ENCODE measurements around the gene PRSS16.

The PRSS16 gene

DNA sequence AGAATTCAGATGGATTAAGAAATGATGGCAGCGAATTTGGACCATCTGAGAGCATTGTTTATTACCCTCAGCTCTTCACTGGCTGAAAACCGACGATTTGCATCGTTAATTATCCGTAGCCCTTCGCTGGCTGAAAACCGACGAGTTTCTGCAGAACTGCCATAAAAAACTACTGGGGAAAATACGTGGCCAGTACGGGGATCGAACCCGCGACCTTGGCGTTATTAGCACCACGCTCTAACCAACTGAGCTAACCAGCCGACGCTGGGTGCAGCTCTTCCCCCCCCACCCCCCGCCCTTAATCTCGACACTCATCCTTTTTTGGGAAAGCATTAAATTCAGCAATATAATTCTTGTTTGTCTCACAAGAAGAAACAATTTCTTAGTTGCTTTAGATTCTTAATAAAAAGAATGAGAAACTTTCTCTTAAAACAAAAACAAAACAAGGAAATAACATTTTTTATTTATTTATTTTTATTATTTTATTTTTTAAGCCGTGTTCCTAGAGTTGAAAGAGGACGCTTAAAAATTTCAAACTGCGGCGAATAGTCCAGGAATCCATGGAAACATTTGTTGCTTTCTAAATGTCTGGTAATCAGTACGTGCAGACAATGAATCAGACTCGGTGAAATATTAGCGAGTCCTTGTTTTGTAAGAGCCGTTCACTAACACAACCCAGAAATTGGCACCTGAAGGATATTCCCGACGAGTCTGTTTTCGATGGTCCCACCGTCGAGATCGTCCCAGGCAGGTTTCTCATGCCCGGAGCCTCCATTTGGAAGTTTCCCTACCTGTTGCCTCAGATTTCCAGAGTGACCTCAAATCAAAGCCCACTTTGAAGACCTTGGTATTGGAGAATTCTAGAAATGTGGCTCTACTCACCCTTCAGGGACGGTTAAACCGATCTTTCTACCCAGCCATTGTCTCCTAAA, 27.8 kb downstream of the PRSS16 start:
- no peak for TF ChIP-seq EZH2phosphoT487 (conservative IDR thresholded peaks at IDR 0.05; ENCODE audit: low read length)
- TF ChIP-seq, protein P1, sequence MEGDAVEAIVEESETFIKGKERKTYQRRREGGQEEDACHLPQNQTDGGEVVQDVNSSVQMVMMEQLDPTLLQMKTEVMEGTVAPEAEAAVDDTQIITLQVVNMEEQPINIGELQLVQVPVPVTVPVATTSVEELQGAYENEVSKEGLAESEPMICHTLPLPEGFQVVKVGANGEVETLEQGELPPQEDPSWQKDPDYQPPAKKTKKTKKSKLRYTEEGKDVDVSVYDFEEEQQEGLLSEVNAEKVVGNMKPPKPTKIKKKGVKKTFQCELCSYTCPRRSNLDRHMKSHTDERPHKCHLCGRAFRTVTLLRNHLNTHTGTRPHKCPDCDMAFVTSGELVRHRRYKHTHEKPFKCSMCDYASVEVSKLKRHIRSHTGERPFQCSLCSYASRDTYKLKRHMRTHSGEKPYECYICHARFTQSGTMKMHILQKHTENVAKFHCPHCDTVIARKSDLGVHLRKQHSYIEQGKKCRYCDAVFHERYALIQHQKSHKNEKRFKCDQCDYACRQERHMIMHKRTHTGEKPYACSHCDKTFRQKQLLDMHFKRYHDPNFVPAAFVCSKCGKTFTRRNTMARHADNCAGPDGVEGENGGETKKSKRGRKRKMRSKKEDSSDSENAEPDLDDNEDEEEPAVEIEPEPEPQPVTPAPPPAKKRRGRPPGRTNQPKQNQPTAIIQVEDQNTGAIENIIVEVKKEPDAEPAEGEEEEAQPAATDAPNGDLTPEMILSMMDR (IDR thresholded peaks at IDR 0.05; ENCODE audit: insufficient read depth, low read length, poor library complexity, severe bottlenecking) = no peak

DNA sequence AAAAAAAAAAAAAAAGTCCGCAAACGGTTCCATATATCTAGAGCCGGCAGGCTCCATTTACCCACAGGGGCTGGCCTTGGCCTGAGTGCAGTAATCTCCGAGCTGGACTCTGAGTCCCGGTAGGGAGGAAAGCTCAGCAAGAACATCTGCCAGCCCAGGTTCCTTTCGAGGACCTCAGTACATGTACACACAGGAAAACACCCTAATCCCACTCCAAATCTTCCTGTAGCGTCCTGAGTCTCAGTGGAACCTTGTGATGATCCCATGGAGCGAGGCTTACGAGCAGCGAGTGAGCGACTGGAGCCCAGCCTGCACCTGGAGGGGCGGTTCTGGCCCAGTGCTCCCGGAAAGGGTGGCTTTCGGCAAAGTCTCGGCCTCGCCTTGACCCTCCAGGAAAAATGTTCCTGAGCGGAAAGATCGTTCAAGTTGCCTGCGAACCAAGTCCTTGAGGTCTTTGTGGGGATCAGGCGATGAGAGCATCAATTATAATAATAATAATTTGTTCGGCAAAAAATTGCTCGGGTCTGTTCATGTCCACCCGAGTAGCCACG, 32.1 kb downstream of the PRSS16 start:
- H2AFZ ChIP-seq (ENCODE audit: low read depth, low read length, severe bottlenecking) = no peak overlapping the region

More for the DNA sequence above, 27.8 kb downstream of the PRSS16 start:
- Histone ChIP-seq H4K20me1 (ENCODE audit: low read depth, low read length) (no peaks in the 10 kb centered on the region), H3K4me2 (ENCODE audit: low read depth, low read length, poor library complexity, severe bottlenecking) (no peak overlapping the region), H3K79me2 (ENCODE audit: insufficient read depth, low read length) (no peaks in the 10 kb centered on the region), H3K27ac (ENCODE audit: low read depth, low read length) (no peak overlapping the region), H3K4me3 (ENCODE audit: insufficient read depth, low read length, poor library complexity, severe bottlenecking) (no peak overlapping the region), H3K36me3 (ENCODE audit: low read length) (no peaks in the 10 kb centered on the region), H3K27me3 (ENCODE audit: low read length) (no peaks in the 10 kb centered on the region; the same call in 1 of the 2 replicates), H3K9ac (ENCODE audit: low read length) (no peak overlapping the region), H3K9me2 (replicated peaks; ENCODE audit: insufficient read depth, low read length) (no peaks in the 10 kb centered on the region), H3K9me3 (ENCODE audit: insufficient read depth, low read length) (no peaks in the 10 kb centered on the region), H2AFZ (ENCODE audit: low read depth, low read length, severe bottlenecking) (no peak overlapping the region), H3F3A (ENCODE audit: insufficient read depth) (no peaks in the 10 kb centered on the region)

DNA sequence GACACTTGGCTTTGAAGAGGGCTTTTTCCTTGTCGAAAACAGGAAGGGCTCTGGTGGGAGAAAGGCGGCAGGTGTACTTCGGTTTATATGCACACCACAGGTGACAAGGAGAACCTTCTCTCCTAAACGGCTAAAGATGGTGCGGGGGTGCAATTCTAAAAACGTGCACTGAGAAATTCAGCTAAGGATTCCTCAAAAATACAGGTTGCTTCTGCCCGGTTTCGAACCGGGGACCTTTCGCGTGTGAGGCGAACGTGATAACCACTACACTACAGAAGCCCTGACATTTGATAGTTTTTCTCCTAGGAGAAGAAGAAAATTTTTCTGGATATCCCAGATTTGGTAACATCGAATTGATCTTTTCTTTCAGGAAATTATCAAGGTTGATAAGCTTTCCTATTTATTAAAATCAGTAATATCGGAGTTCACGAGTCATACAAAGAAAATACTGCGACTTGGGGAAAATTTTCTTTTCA, 32.6 kb downstream of the PRSS16 start:
- TF ChIP-seq EZH2phosphoT487 (conservative IDR thresholded peaks at IDR 0.05; ENCODE audit: low read length) = no peak
- TF ChIP-seq, protein P1 (IDR thresholded peaks at IDR 0.05; ENCODE audit: insufficient read depth, low read length, poor library complexity, severe bottlenecking) = no peak
- Histone ChIP-seq H3K4me2 (ENCODE audit: low read depth, low read length, poor library complexity, severe bottlenecking) (no peak overlapping the region), H3K9me3 (ENCODE audit: insufficient read depth, low read length) (no peaks in the 10 kb centered on the region), H3K27ac (ENCODE audit: low read depth, low read length) (no peak overlapping the region), H3K36me3 (ENCODE audit: low read length) (no peaks in the 10 kb centered on the region), H3F3A (ENCODE audit: insufficient read depth) (no peaks in the 10 kb centered on the region), H3K79me2 (ENCODE audit: insufficient read depth, low read length) (no peaks in the 10 kb centered on the region), H3K9ac (ENCODE audit: low read length) (no peak overlapping the region), H3K27me3 (ENCODE audit: low read length) (no peaks in the 10 kb centered on the region), H3K9me2 (replicated peaks; ENCODE audit: insufficient read depth, low read length) (no peaks in the 10 kb centered on the region), H2AFZ (ENCODE audit: low read depth, low read length, severe bottlenecking) (no peak overlapping the region), H3K4me3 (ENCODE audit: insufficient read depth, low read length, poor library complexity, severe bottlenecking) (no peak overlapping the region), H4K20me1 (ENCODE audit: low read depth, low read length) (no peaks in the 10 kb centered on the region)

More for the DNA sequence above, 32.1 kb downstream of the PRSS16 start:
- H3K79me2 ChIP-seq (ENCODE audit: insufficient read depth, low read length) = no peaks in the 10 kb centered on the region
- no peak overlapping the region for H3K4me2 ChIP-seq (ENCODE audit: low read depth, low read length, poor library complexity, severe bottlenecking)
- no peak overlapping the region for H3K27ac ChIP-seq (ENCODE audit: low read depth, low read length)
- H3F3A ChIP-seq (ENCODE audit: insufficient read depth) = no peaks in the 10 kb centered on the region
- H3K27me3 ChIP-seq (ENCODE audit: low read length) = no peaks in the 10 kb centered on the region; the same call in 1 of the 2 replicates
- H3K36me3 ChIP-seq (ENCODE audit: low read length) = no peaks in the 10 kb centered on the region
- no peaks in the 10 kb centered on the region for H3K9me2 ChIP-seq (replicated peaks; ENCODE audit: insufficient read depth, low read length)
- no peak for TF ChIP-seq EZH2phosphoT487 (conservative IDR thresholded peaks at IDR 0.05; ENCODE audit: low read length)
- TF ChIP-seq, protein P1 (IDR thresholded peaks at IDR 0.05; ENCODE audit: insufficient read depth, low read length, poor library complexity, severe bottlenecking) = no peak
- no peaks in the 10 kb centered on the region for H3K9me3 ChIP-seq (ENCODE audit: insufficient read depth, low read length)
- no peak overlapping the region for H3K9ac ChIP-seq (ENCODE audit: low read length)
- no peak overlapping the region for H3K4me3 ChIP-seq (ENCODE audit: insufficient read depth, low read length, poor library complexity, severe bottlenecking)
- H4K20me1 ChIP-seq (ENCODE audit: low read depth, low read length) = no peaks in the 10 kb centered on the region
